Measurements from ENCODE around the gene C1orf159.

Gene C1orf159

DNA sequence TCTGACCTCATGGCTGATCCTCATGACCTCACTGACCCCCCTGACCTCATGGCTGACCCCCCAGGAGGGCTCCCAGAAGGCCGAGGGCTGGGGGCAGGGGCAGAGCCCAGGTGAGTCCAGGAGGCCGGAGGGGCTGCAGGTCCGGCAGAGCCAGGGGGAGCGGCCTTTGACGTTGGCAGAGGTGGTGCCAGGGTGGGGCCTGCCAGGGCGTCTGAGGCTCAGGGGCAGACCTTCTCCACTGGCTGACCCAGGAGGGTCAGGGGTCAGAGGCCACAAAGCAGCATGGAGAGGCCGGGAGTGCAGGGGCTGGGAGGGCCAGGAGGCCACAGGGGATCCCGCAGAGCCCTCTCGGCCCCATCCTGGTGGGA lies 29.6 kb upstream of the C1orf159 start:
- TF ChIP-seq, protein P1, sequence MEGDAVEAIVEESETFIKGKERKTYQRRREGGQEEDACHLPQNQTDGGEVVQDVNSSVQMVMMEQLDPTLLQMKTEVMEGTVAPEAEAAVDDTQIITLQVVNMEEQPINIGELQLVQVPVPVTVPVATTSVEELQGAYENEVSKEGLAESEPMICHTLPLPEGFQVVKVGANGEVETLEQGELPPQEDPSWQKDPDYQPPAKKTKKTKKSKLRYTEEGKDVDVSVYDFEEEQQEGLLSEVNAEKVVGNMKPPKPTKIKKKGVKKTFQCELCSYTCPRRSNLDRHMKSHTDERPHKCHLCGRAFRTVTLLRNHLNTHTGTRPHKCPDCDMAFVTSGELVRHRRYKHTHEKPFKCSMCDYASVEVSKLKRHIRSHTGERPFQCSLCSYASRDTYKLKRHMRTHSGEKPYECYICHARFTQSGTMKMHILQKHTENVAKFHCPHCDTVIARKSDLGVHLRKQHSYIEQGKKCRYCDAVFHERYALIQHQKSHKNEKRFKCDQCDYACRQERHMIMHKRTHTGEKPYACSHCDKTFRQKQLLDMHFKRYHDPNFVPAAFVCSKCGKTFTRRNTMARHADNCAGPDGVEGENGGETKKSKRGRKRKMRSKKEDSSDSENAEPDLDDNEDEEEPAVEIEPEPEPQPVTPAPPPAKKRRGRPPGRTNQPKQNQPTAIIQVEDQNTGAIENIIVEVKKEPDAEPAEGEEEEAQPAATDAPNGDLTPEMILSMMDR (IDR thresholded peaks at IDR 0.05; ENCODE audit: insufficient read depth, low read length) = no peak
- TF ChIP-seq POLR2AphosphoS5 (IDR thresholded peaks at IDR 0.05; ENCODE audit: low read depth) (no peak), GABPA (IDR thresholded peaks at IDR 0.05; ENCODE audit: low read depth) (no peak)
- TF ChIP-seq, protein P2, sequence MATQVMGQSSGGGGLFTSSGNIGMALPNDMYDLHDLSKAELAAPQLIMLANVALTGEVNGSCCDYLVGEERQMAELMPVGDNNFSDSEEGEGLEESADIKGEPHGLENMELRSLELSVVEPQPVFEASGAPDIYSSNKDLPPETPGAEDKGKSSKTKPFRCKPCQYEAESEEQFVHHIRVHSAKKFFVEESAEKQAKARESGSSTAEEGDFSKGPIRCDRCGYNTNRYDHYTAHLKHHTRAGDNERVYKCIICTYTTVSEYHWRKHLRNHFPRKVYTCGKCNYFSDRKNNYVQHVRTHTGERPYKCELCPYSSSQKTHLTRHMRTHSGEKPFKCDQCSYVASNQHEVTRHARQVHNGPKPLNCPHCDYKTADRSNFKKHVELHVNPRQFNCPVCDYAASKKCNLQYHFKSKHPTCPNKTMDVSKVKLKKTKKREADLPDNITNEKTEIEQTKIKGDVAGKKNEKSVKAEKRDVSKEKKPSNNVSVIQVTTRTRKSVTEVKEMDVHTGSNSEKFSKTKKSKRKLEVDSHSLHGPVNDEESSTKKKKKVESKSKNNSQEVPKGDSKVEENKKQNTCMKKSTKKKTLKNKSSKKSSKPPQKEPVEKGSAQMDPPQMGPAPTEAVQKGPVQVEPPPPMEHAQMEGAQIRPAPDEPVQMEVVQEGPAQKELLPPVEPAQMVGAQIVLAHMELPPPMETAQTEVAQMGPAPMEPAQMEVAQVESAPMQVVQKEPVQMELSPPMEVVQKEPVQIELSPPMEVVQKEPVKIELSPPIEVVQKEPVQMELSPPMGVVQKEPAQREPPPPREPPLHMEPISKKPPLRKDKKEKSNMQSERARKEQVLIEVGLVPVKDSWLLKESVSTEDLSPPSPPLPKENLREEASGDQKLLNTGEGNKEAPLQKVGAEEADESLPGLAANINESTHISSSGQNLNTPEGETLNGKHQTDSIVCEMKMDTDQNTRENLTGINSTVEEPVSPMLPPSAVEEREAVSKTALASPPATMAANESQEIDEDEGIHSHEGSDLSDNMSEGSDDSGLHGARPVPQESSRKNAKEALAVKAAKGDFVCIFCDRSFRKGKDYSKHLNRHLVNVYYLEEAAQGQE (IDR thresholded peaks at IDR 0.05; ENCODE audit: insufficient replicate concordance, low read depth) = no peak
- Histone ChIP-seq H3K27ac (replicated peaks) (no peak overlapping the region), H3K4me3 (replicated peaks; ENCODE audit: insufficient read depth, low read length) (no peak overlapping the region), H3K27me3 (ENCODE audit: insufficient read depth, poor library complexity, severe bottlenecking) (no peaks in the 10 kb centered on the region)
- DNase-seq (ENCODE audit: low read depth in 1 of 2, low spot score in 1 of 2) = no peak

DNA sequence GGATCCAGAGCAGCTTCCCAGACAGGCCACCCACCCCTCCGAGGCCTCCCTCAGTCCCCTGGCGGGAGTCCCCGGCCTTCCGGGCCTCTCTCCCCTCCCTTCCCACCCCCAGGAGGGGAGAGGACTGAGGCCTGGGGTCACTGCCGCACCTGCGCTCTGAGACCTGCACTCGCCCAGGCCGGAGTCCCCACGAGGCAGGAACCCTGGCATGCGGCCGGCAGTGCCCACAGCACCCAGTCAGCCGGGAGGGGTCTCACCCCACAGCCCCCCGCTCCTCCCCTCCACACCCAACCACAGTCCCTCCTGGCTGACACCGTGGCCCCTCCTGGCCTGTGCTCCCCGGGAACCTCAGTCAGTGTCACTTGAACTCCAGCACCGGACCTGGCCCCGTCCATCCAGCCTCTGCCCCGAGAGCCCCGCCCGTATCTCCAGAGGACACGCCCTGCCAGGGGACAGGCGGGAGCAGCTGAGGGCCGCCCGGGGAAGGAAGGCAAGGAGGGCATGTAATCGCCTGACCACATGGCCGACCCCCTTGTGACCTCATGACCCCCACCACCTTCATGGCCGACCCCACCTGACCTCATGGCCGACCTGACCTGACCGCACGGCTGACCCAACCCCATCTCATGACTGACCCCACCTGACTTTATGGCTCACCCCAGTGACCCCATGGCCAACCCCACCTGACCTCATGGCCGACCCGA lies 29.1 kb upstream of the C1orf159 start:
- Histone ChIP-seq H3K27ac (replicated peaks) (peak overlapping the region; percentile 94), H3K27me3 (ENCODE audit: insufficient read depth, poor library complexity, severe bottlenecking) (no peaks in the 10 kb centered on the region), H3K4me3 (replicated peaks; ENCODE audit: insufficient read depth, low read length) (no peak overlapping the region)
- no peak for DNase-seq (ENCODE audit: low read depth in 1 of 2, low spot score in 1 of 2)
- no peak for TF ChIP-seq POLR2AphosphoS5 (IDR thresholded peaks at IDR 0.05; ENCODE audit: low read depth)
- no peak for TF ChIP-seq SPI1 (IDR thresholded peaks at IDR 0.05; ENCODE audit: borderline replicate concordance, low read depth)
- TF ChIP-seq GABPA (IDR thresholded peaks at IDR 0.05; ENCODE audit: low read depth) = no peak
- TF ChIP-seq, protein P1 (IDR thresholded peaks at IDR 0.05; ENCODE audit: insufficient read depth, low read length) = no peak
- TF ChIP-seq, protein P2 (IDR thresholded peaks at IDR 0.05; ENCODE audit: insufficient replicate concordance, low read depth) = no peak

DNA sequence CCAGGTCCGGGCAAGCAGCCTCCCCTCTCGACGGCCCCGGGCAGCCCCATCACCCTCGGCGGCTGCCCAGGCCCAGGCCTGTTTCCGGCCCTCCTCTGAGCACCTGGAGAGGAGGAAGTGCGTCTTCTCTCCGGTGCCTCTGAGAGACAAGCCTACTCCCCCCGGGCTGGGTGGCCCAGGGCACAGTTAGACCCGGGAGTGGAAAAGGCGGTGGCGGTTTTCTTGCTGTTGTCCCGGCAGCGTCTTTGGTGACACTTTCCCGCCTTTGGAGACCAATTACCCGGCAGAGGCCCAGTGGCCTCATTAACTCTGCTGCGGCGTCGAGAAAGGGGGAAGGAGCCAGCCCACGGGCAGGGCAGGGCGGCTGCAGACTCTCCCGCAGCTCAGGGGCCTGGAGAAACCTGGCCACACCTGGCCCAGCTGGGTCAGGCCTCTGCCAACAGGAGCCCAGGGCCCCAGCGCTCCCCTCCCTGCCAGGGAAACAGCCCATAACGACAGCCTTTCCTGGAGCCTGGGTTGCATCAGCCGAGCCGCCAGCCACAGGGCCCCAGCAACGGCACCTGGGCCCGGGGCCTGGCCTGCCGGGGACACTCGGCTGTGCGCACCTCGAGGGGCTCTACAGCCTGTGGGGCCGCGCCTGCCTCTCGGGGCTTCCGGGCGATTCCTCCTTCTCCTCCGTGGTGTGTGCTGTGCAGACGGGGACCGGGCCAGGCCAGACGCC lies 28.4 kb upstream of the C1orf159 start:
- peak; percentile 85; the same call in 1 of the 2 replicates for TF ChIP-seq SPI1 (IDR thresholded peaks at IDR 0.05; ENCODE audit: borderline replicate concordance, low read depth)
- TF ChIP-seq, protein P1 (IDR thresholded peaks at IDR 0.05; ENCODE audit: insufficient read depth, low read length) = no peak
- peak; percentile 49; the same call in 1 of the 2 replicates for TF ChIP-seq POLR2AphosphoS5 (IDR thresholded peaks at IDR 0.05; ENCODE audit: low read depth)
- H3K4me3 ChIP-seq (replicated peaks; ENCODE audit: insufficient read depth, low read length) = no peak overlapping the region
- peak in 1 of 2 experiments; percentile 83 for DNase-seq (ENCODE audit: low read depth in 1 of 2, low spot score in 1 of 2)
- no peaks in the 10 kb centered on the region for H3K27me3 ChIP-seq (ENCODE audit: insufficient read depth, poor library complexity, severe bottlenecking)
- H3K27ac ChIP-seq (replicated peaks) = peak overlapping the region; percentile 94
